C4-2B (cell line): ENCODE measurements around the gene KCNH6.

Experiments used
- H3K27ac ChIP-seq: fragments of 450-650 bp; 2 replicates; pipeline ENCODE4 v1.5.1; 2017
- ZFX ChIP-seq: fragments of 450-650 bp; IDR thresholded peaks from 2 replicates; pipeline ENCODE4 v1.6.1; 2017
- TF ChIP-seq, protein P1 (sequence below): fragments of 450-650 bp; conservative IDR thresholded peaks from 2 replicates; pipeline ENCODE4 v1.5.1; 2017; ENCODE audit warnings: mild to moderate bottlenecking

Gene KCNH6

DNA sequence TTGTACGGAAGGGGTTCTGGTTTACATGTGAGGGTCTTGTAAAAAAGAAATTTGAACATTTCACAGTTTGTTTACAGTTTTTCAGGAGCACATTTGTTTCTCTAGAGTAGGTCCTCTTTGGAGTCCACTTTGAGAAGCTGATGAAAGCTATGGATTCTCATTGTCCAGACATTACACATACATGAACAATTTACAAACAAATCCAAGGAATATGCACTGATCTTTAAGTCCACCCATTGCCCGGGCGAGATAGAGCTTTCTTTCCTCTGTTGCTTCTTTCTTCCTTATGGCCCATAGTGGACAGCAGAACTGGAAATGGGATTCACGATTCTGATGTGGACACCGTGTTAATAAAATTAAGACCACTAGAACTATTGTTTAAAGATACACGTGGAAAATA lies 29.1 kb downstream of the KCNH6 start:
- peak overlapping the region; percentile 90 for H3K27ac ChIP-seq
- TF ChIP-seq ZFX, result no peak
- TF ChIP-seq, protein P1, sequence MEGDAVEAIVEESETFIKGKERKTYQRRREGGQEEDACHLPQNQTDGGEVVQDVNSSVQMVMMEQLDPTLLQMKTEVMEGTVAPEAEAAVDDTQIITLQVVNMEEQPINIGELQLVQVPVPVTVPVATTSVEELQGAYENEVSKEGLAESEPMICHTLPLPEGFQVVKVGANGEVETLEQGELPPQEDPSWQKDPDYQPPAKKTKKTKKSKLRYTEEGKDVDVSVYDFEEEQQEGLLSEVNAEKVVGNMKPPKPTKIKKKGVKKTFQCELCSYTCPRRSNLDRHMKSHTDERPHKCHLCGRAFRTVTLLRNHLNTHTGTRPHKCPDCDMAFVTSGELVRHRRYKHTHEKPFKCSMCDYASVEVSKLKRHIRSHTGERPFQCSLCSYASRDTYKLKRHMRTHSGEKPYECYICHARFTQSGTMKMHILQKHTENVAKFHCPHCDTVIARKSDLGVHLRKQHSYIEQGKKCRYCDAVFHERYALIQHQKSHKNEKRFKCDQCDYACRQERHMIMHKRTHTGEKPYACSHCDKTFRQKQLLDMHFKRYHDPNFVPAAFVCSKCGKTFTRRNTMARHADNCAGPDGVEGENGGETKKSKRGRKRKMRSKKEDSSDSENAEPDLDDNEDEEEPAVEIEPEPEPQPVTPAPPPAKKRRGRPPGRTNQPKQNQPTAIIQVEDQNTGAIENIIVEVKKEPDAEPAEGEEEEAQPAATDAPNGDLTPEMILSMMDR, result no peak

DNA sequence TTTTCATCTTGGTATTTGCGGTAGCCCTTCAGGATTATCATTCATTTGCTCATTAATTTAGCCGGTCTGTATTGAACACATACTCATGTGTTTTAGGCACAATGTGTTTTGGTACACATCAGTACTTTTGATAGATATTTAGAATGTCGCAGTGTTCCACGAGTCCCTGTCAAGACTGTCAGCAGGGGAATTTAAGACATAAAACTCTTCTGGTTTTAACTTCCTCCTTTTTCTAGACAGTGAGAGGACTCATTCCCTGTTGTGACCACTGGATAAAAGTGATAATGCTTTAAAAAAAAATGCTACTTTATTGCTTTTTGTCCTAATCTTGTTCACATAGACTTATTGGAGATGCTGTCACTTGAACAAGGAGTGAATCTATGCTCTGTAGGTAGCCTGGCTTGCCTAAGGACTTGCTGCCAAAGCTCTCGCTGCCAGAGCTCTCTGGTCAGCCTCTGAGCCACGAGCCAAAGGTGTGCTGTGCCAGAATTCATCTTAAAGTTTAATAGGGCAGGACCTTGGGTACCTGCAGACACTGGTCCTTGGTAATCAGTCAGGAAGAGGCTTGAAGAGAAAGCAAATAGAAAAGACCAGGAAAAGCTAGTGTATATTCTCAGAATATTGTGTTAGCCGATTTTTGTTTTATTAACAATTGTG lies 32.5 kb downstream of the KCNH6 start:
- TF ChIP-seq, protein P1, result no peak
- TF ChIP-seq ZFX, result no peak
- H3K27ac ChIP-seq, result no peak overlapping the region

DNA sequence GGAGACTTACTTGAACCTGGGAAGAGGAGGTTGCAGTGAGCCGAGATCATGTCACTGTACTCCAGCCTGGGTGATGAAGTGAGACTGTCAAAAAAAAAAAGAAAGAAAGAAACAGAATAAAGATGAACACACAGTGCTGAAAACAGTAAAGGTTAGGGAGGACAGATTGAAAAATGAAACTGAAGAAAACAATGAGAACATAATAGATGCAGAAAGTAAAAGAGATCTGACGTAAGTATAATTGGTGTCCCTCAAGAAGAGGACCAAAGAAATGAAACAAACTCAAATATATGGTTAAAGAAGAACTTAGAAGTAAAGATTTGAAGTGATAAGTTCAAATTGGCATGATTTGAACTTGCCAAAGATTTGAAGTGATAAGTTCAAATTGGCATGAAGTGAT lies 34.3 kb downstream of the KCNH6 start:
- H3K27ac ChIP-seq, result no peak overlapping the region
- no peak for TF ChIP-seq ZFX
- TF ChIP-seq, protein P1, result no peak

DNA sequence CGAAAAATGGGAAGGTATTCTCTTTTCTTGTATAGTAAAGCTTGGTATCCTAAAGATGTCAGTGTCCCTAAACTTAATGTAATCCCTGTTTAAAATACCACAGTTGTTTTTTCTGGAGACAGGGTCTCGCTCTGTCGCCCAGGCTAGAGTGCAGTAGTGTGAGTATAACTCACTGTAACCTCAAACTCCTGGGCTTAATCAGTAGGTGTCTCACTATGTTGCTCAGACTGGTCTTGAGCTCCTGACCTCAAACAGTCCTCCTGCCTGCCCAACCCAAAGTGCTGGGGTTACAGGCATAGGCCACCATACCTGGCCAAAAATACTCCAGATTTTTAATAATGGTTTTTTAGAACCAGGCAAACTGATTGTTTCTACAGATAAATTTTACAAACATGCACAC lies 35.3 kb downstream of the KCNH6 start:
- H3K27ac ChIP-seq, result no peak overlapping the region
- TF ChIP-seq ZFX, result no peak
- TF ChIP-seq, protein P1, result no peak

DNA sequence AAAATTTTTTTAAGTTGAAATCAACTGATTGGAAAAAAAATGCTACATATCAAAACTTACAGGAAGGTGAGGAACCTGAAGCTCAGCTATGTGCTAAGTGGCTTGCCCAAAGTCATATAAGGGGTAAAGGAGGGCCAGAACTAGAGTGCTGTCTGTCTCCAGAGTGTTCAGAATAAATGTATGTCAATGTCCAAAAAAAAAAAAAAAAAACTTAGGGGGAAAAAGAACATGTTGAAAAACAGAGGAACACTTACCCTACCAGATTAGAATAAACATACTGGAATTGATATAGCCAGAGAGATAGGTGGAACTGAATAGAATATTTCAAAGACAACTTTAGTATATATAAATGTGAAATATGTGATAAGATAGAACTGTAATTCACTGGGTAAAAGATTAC lies 38.7 kb downstream of the KCNH6 start:
- TF ChIP-seq ZFX, result no peak
- TF ChIP-seq, protein P1, result no peak
- H3K27ac ChIP-seq, result no peak overlapping the region

- TF ChIP-seq ZFX, result no peak
- TF ChIP-seq, protein P1, result no peak
These were observed 40.2 kb downstream of the KCNH6 start for GRCh38 chr17:63563339-63563738.

GRCh38 chr17:63564562-63564961 lies 41.4 kb downstream of the KCNH6 start:
- H3K27ac ChIP-seq, result no peak overlapping the region
- TF ChIP-seq, protein P1, result no peak
- no peak for TF ChIP-seq ZFX

More at GRCh38 chr17:63563339-63563738, 40.2 kb downstream of the KCNH6 start:
- H3K27ac ChIP-seq, result no peak overlapping the region
